Measurements from ENCODE around the gene DGKQ. TPM values are rescaled to one million over a fixed set of nuclear protein-coding genes. Genes with fewer than 3 reads are reported as not detected.

The DGKQ gene
- total RNA-seq, 2 experiments from 2014 or later = 20.5 to 21.3 TPM

DNA sequence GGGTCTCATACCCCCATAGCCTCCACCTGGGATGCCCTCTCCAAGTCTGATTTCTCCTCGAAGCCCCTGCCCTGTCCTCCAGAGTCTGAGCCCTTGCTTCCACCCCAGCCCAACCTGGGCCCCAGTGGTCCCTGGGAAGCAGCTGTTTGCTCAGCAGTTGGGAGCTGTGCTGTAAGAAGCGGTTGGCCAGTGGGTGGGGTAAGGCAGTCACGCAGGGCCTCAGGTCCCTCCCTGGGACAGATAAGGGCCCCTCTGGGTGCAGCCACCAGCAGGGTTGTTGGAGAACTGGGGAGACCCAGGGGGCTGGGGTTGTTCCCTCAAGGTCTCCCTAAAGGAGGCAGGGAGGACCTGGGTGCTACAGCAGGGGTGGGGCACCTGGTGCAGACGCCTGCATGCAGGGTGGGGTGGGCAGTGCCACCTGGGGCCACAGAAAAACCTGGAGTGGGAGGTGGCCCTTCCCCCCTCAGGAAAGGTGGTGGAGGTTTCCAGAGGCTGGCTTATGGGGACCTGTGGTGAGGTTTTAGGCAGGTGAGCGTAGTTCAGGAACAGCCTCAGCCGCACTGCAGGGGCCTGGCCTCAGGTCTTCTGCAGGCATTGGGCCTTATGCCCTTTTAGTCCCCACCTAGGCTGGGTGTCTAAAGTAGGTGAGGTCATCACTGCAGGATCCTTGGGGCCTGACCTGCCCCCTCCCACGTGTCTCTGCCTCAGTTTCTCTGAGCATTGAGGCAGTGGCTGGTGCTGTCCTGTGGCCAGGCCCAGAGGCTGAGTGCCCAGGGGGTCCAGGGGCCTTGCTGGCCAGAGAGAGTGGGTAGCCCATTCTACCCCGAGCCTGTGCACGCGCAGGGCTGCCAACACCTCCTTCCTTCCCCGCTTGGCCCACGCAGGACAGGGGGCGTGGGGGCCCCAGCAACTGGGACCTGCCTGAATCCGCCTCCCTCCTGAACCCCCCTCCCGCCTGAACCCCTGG lies 22.9 kb upstream of the DGKQ start:
- Mint-ChIP-seq H3K27ac (no peak overlapping the region), H3K27me3 (peaks cover 28% of the 10 kb centered on the region), H3K36me3 (ENCODE audit: low read depth) (no peaks in the 10 kb centered on the region), H3K4me3 (no peak overlapping the region), H3K9me3 (no peaks in the 10 kb centered on the region), H3K4me1 (no peaks in the 10 kb centered on the region)
- ChIA-PET POLR2A (no interaction called here), CTCF (no interaction called here)
- DNase-seq = no peak

DNA sequence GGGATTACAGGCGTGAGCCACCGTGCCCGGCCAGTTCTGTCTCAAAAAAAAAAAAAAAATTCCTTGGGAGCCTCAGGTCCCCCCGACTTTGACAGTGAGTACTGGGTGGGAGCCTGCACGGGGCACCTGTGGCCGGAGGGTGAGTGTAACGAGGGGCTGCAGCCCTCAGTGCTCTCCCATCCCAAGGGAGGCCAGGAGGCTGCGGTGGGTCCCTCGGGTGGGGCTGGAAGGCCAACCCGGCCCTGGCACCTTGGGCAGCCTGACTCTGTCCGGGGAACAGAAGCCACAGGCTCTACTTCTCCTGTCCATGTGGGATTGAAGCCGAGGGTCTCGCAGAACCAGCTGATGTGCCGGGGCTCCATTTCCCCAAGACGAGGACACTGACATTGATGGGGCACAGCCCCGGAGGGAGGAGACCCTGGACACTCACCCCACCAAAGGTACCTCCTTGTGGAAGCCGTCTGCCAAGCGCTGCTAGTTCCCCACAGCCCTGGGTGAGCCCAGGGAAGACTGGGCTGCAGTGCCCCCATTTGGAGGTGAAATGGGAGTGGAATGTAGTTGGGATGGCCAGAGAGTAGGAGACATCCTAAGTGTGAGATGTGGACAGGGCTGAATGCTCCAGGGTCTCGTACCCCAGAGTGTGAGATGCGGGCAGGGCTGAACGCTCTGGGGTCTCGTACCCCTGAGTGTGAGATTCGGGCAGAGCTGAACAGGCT lies 22.1 kb upstream of the DGKQ start:
- ChIA-PET CTCF (no interaction called here), POLR2A (no interaction called here)
- Mint-ChIP-seq H3K4me1 (no peaks in the 10 kb centered on the region), H3K9me3 (no peaks in the 10 kb centered on the region), H3K27ac (no peak overlapping the region), H3K4me3 (no peak overlapping the region), H3K36me3 (ENCODE audit: low read depth) (no peaks in the 10 kb centered on the region), H3K27me3 (peaks cover 24% of the 10 kb centered on the region)
- DNase-seq = no peak

DNA sequence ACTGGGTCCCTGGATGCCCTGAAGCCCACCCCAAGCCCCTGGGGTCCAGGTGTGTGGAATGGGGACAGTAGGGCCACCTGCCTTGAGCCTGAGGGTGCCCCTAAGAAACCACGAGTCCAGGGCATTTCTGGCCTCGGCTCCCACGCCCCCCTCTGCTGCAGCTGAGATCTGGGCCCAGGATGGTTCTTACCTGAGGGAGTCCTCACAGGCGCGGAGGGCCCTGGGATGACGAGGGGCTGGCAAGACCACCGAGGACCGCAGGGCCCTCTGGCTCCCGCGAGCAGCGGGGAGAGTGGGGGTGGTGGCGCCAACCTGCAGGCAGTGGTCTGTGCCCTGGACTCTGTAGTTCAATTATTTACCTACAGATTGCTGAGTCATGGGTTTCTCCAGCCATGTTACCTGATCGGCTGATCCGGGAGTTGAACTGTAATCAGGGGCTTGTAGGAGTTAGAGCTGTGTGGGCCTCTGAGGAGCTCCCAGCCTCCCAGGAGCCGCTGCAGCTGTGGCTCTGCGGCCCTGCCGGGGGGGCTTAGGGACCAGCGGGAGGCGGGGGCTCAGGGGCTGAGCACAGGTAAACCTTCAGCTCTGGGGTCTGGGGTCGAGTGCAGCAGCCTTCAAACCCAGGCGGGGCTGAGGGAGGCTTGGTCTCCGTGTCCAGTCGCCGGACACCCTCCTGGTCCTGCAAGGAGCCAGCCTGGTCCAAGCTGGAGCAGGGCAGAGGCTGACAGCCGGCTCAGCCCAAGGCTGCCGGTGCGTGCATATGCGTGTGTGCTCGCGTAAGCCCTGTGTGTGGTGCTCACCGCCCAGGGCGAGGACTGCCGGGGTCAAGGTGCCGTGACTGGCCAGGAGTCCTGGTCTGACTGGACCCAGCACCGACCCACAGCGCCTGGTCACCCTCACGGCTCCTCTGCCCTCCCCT lies 20.0 kb upstream of the DGKQ start, which contains the start of gene SLC26A1:
SLC26A1 (minus strand) TSS at position 294 of the 919 bp plus-strand sequence. CDS start 1,701 bp downstream, outside the sequence.
- no peaks in the 10 kb centered on the region for H3K9me3 Mint-ChIP-seq
- ChIA-PET POLR2A (no interaction called here), CTCF (no interaction called here)
- peaks cover 15% of the 10 kb centered on the region for H3K27me3 Mint-ChIP-seq
- H3K4me3 Mint-ChIP-seq = no peak within 1 kb of the TSS
- peaks cover under 1% of the 10 kb centered on the region for H3K4me1 Mint-ChIP-seq
- no peak for DNase-seq
- H3K27ac Mint-ChIP-seq = no peak within 1 kb of the TSS
- no peaks in the 10 kb centered on the region for H3K36me3 Mint-ChIP-seq (ENCODE audit: low read depth)

DNA sequence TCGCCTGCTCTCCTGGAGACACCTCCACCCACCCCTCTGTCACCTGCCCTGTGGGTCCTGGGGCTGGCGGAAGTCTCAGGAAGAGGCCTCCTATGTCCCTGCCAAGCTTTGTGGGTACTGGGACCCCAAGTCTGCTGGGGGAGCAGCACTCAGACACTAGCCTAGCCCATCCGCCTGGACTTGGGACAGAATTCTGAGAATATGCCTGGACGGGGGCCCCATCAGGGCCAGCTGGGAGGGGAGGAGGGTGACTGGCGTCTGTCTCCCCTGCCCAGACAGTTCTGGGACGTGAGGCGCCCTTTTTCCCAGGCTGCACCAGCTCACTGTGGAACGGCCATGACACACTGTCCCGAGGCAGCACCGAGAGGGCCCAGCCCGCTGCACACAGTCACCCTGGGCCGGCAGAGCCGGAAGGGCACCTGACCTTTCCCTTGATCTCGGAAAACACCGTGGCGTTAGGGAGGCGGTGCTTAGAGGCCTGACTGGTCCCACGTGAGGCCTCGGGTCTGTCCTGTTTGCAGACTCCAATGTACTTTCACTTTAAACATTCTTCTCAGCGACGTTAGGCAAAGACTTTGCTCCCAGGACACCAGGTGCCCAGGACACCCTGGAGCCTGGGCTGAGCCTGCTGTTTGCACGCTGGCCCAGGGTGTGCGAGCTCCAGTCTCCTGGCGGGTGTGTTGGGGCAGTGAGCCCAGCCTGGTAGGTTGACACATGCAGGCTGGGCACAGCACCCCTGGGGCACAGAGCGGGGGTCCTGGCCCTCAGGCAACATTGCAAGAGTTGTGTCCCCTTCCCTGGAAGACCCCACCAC lies 19.1 kb upstream of the DGKQ start:
- peaks cover 9% of the 10 kb centered on the region for H3K27me3 Mint-ChIP-seq
- DNase-seq = no peak
- CTCF ChIA-PET = no interaction called here

DNA sequence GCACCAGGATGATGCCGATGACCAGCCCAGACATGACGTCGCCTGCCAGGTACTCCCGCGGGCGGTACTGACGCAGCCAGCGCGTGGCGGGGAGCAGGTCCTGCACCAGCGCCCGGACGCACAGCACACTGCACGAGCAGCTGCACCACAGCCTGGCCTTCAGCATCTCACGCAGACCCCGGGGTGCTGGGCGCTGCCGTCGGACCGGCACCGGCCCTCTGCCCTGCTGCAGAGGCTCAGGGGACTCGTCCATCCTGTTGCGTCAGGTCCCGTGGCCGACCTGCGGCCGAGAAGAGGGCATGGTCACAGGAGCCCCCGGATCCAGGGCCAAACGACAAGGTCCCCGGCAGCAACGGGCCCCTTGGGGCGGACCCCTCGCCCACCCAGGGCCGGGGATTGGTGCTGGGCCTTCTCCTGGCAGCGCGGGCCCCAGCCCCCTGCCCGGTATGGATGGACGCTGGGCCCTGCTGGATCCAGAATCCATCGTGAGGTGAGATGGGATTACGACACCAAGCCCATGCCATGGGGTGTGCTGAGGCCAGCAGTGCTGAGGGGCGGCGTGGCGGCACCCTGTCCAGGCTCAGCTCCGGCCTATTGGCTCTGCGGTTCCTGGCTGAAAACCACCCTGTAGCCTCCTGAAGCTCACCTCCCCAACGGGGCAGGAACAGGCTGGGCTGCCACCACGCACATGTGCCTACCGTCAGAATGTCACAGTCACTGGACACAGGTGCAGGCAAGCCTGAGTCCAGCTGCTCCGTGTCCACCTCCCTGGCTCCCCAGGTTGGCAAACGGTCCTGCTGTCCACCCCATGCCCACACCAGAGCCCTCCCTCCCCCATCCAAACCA lies 18.3 kb upstream of the DGKQ start:
- ChIA-PET POLR2A (no interaction called here), CTCF (no interaction called here)
- H3K27ac Mint-ChIP-seq = no peak overlapping the region
- H3K4me1 Mint-ChIP-seq = peaks cover 7% of the 10 kb centered on the region
- no peaks in the 10 kb centered on the region for H3K36me3 Mint-ChIP-seq (ENCODE audit: low read depth)
- H3K27me3 Mint-ChIP-seq = peaks cover 5% of the 10 kb centered on the region
- H3K4me3 Mint-ChIP-seq = no peak overlapping the region
- no peaks in the 10 kb centered on the region for H3K9me3 Mint-ChIP-seq
- no peak for DNase-seq

More for the DNA sequence above, 19.1 kb upstream of the DGKQ start:
- Mint-ChIP-seq H3K36me3 (ENCODE audit: low read depth) (no peaks in the 10 kb centered on the region), H3K9me3 (no peaks in the 10 kb centered on the region), H3K4me1 (peaks cover 6% of the 10 kb centered on the region), H3K4me3 (no peak overlapping the region), H3K27ac (no peak overlapping the region)
- POLR2A ChIA-PET = no interaction called here

DNA sequence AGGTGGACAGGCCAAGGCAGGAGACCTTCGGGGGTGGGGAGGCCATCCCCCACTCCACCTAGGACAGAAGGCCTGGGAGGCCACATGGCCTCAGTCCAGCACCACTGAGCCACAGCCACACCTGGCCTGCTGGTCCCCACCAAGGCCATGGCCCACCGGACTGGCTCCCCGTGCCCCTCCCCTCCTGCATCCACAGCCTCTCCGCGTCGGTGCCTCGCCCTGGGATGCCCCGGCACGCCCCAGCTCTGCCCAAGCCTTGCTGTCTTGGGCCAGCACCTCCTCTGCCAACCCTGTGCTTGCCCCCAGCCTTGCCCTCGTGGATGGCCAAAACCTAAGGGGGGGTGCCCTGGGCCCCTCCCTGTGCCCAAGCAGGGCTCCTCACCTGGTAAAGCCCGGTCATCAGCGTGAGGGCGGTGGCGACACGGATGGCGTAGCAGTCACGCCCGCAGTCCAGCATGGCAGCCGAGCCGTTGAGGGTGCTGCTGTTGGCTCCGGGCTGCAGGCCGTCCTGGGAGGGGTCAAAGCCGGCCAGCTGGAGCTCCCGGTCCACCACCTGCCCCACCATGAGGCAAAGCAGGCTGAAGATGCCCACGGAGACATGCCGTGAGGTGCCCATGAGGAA lies 17.5 kb upstream of the DGKQ start:
- no peaks in the 10 kb centered on the region for H3K36me3 Mint-ChIP-seq (ENCODE audit: low read depth)
- H3K9me3 Mint-ChIP-seq = no peaks in the 10 kb centered on the region
- no peak for DNase-seq
- H3K27me3 Mint-ChIP-seq = no peaks in the 10 kb centered on the region
- peaks cover 14% of the 10 kb centered on the region for H3K4me1 Mint-ChIP-seq
- H3K27ac Mint-ChIP-seq = no peak overlapping the region
- ChIA-PET CTCF (no interaction called here), POLR2A (no interaction called here)
- no peak overlapping the region for H3K4me3 Mint-ChIP-seq

DNA sequence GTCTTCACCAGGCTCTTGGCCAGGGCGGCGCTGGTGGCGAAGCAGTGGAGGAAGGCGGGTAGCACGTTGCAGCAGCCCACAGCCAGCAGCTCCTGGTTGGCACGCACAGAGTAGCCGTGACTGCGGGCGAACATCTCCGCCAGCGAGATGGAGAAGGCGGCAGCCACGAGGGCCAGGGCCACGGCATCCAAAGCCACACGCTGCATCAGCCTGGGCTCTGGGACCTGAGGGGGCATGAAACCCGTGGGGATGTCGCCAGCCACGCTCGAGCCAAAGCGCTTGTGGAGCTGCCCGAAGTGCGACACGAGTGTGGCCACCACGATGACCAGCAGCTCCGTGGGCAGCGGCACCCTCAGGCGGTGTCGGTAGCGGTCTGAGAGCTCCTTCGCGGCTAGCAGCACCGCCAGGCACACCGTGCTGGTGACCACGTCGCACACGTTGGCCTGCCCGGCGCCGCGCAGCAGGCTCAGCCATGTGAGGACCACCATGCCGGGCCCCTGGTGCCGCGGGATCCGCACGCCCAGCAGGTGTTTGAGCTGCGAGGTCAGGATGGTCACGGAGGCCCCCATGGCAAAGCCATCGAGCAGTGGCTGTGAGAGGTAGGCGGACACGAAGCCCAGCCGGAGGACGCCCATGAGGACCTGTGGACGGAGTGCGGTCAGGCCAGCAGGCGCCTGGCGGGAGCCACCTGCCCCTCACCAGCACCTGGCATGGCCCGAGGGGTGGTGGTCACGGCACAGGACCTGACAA lies 16.5 kb upstream of the DGKQ start:
- no peaks in the 10 kb centered on the region for H3K27me3 Mint-ChIP-seq
- H3K4me1 Mint-ChIP-seq = peaks cover 22% of the 10 kb centered on the region
- H3K9me3 Mint-ChIP-seq = no peaks in the 10 kb centered on the region
- no peak for DNase-seq
- no peak overlapping the region for H3K27ac Mint-ChIP-seq
- POLR2A ChIA-PET = no interaction called here
- no peak overlapping the region for H3K4me3 Mint-ChIP-seq
- CTCF ChIA-PET = no interaction called here
- no peaks in the 10 kb centered on the region for H3K36me3 Mint-ChIP-seq (ENCODE audit: low read depth)

DNA sequence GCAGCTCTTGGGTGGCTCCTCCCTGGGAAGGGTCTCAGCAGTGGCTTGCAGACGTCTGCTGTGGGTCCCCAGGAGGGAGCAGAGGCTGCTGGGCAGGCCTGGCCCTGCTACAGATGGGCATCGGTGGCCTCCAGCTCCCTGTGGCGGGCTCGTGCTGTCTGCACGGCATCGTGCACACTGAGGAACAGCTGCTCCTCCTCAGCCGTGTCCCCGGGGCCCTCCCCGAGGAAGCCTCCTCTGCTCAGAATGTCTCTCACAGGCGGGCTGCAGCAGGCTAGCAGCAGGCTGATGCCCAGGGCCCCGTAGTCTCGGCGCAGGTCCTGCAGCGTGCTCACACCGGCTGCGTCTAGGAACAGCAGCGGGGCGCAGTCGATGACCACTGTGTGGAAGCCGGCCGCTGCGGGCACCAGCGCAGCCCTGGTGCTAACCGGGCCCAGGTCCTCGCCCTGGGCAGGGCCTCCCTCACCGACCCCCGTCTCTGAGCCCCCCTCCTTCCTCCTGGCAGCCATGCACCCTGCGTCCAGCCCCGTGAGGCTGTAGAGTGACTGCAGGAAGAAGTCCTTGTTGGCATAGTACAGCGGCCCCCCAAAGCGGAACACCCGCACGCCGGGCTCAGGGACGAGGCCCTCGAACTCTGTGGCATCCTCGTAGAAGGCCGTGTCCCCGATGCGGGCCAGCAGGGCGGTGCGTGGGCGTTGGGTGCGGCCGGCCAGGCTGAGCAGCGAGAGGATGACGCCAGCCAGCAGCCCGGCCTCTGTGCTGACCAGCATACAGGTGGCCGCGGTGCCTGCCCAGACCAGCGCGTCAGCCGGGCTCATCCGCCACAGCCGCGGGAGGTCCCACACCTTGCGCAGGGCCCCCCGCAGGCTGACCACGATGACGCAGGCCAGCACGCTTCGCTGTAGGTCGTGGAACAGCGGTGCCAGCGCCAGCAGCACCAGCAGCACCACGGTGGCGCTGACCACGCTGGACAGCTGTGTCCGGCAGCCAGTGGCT lies 15.7 kb upstream of the DGKQ start:
- peaks cover 26% of the 10 kb centered on the region for H3K4me1 Mint-ChIP-seq
- DNase-seq = no peak
- ChIA-PET POLR2A (no interaction called here), CTCF (no interaction called here)
- no peak overlapping the region for H3K4me3 Mint-ChIP-seq
- H3K36me3 Mint-ChIP-seq (ENCODE audit: low read depth) = no peaks in the 10 kb centered on the region
- no peaks in the 10 kb centered on the region for H3K27me3 Mint-ChIP-seq
- no peak overlapping the region for H3K27ac Mint-ChIP-seq
- H3K9me3 Mint-ChIP-seq = no peaks in the 10 kb centered on the region

DNA sequence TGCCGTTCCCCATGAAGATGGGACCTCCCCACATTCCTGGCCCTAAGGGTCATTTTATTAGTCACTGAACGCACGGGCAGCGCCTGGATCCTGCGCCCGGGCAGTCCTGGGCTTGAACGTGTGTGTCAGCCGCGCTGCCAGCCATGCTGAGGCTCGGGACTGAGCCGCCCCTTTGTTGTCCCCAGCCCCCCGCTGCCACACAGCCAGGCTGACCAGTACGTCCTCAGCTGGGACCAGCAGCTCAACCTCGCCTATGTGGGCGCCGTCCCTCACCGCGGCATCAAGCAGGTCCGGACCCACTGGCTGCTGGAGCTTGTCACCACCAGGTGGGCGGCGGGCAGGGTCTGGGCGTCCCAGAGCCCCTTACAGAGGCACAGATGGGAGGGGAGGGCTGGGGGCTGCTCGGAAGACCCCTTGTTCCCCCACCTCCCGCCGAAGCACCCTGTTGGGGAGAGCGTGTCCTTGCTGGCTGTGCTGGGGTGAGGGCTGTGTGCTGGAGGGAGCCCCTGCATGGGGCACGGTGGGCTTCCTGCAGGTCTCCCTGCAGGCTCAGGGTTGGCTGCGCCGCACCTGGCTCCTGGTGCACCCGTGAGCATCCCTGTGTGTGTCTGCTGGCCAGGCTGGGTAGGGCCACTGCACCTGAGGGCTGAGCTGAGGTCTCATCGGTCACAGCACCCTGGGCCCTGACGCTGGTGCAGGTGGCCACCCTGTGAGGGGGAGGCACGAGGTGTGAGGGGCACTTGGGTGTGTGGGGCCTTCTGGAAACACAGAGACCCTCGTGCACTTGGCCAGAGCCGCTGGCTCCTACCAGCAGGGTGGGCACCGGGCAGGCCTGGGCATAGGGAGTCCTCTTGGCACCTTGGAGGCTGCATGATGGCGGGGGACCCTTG lies 14.5 kb upstream of the DGKQ start:
- CTCF ChIA-PET = interaction anchor here (1.2 to 1.7 kb wide), 3 partner anchors 13 to 246 kb away, joined by 3 to 10 read pairs (median 5); no protein-coding TSS in a partner anchor
- Mint-ChIP-seq H3K27me3 (no peaks in the 10 kb centered on the region), H3K27ac (peak overlapping the region; percentile 72), H3K36me3 (ENCODE audit: low read depth) (no peaks in the 10 kb centered on the region), H3K4me3 (peak overlapping the region; percentile 74), H3K9me3 (no peaks in the 10 kb centered on the region), H3K4me1 (peaks cover 26% of the 10 kb centered on the region)
- no peak for DNase-seq
- POLR2A ChIA-PET = interaction anchor here (1.6 kb wide), 1 partner anchor 222 kb away, joined by 8 read pairs; no protein-coding TSS in a partner anchor

Data from activated CD4-positive, alpha-beta T cell treated with anti-CD3 and anti-CD28 coated beads, Interleukin-2, amount 10 ng/mL, durations not matched to agents 7 days and 5 days (primary cell).